Endothelial cell of umbilical vein (primary cell): ENCODE data around the gene P2RY2.

Source experiments
- EZH2 ChIP-seq: IDR thresholded peaks from 2 replicates; pipeline ENCODE4 v1.6.1; 2012; ENCODE audit warnings: borderline replicate concordance, low read depth, mild to moderate bottlenecking, moderate library complexity, low read length, inconsistent platforms; ENCODE audit not compliant: severe bottlenecking
- JUN ChIP-seq: IDR thresholded peaks from 2 replicates; pipeline ENCODE4 v1.6.1; 2011; ENCODE audit warnings: borderline replicate concordance, low read depth; ENCODE audit not compliant: insufficient read length, insufficient read depth
- POLR2A ChIP-seq: IDR thresholded peaks from 2 replicates; pipeline ENCODE4 v1.6.1; 2012; ENCODE audit warnings: low read depth, mild to moderate bottlenecking, control low read depth, low read length
- POLR2AphosphoS5 ChIP-seq: IDR thresholded peaks from 2 replicates; pipeline ENCODE4 v1.6.1; 2012; ENCODE audit warnings: low read depth, mild to moderate bottlenecking, control low read depth, low read length, moderate library complexity; ENCODE audit not compliant: insufficient read depth
- TF ChIP-seq, protein P1 (sequence below), 2 donors: IDR thresholded peaks; 1 replicate in 1 of 2; 2 replicates in 1 of 2; pipeline ENCODE4 v1.5.1; 2011; ENCODE audit warnings: low read length in 2 of 2, mild to moderate bottlenecking in 2 of 2, moderate library complexity in 2 of 2, control low read depth in 1 of 2, inconsistent platforms in 1 of 2, low read depth in 1 of 2; ENCODE audit not compliant: insufficient read depth in 1 of 2; ENCODE audit errors: extremely low read depth in 1 of 2
- TF ChIP-seq, protein P2 (sequence below): IDR thresholded peaks from 2 replicates; pipeline ENCODE4 v1.6.1; 2011; ENCODE audit not compliant: insufficient read depth, insufficient read length

DNA sequence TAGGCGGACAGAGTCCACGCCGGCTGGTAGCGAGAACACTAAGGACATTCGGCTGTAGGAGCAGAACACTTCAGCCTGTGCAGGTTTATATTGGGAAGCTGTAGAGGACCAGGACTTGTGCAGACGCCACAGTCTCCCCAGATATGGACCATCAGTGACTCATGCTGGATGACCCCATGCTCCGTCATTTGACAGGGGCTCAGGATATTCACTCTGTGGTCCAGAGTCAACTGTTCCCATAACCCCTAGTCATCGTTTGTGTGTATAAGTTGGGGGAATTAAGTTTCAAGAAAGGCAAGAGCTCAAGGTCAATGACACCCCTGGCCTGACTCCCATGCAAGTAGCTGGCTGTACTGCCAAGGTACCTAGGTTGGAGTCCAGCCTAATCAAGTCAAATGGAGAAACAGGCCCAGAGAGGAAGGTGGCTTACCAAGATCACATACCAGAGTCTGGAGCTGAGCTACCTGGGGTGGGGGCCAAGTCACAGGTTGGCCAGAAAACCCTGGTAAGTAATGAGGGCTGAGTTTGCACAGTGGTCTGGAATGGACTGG lies 17.2 kb downstream of the P2RY2 start:
- TF ChIP-seq, protein P1, sequence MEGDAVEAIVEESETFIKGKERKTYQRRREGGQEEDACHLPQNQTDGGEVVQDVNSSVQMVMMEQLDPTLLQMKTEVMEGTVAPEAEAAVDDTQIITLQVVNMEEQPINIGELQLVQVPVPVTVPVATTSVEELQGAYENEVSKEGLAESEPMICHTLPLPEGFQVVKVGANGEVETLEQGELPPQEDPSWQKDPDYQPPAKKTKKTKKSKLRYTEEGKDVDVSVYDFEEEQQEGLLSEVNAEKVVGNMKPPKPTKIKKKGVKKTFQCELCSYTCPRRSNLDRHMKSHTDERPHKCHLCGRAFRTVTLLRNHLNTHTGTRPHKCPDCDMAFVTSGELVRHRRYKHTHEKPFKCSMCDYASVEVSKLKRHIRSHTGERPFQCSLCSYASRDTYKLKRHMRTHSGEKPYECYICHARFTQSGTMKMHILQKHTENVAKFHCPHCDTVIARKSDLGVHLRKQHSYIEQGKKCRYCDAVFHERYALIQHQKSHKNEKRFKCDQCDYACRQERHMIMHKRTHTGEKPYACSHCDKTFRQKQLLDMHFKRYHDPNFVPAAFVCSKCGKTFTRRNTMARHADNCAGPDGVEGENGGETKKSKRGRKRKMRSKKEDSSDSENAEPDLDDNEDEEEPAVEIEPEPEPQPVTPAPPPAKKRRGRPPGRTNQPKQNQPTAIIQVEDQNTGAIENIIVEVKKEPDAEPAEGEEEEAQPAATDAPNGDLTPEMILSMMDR (IDR thresholded peaks at IDR 0.05; ENCODE audit: extremely low read depth in 1 of 2, insufficient read depth in 1 of 2, low read depth in 1 of 2, low read length in 2 of 2): no peak
- TF ChIP-seq, protein P2, sequence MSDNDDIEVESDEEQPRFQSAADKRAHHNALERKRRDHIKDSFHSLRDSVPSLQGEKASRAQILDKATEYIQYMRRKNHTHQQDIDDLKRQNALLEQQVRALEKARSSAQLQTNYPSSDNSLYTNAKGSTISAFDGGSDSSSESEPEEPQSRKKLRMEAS: no peak
- no peak for TF ChIP-seq POLR2A
- no peak for TF ChIP-seq POLR2AphosphoS5
- TF ChIP-seq EZH2: no peak
- TF ChIP-seq JUN: no peak
